PC-3 (cell line): ENCODE data around the gene FOLR1. TPM values are rescaled to one million over a fixed set of nuclear protein-coding genes. Genes with fewer than 3 reads are reported as not detected.
A peak's percentile ranks its signal among the peaks of the same experiment; 100 is the strongest.
"Not testable (repeated sequence)": the region's sequence is repeated elsewhere in the genome, so short reads cannot be mapped to it uniquely, and the experiment has no call there.

Experiments
- ATAC-seq: fragments of 200-7000 bp; cut with Tn5 transposase; 2 replicates; pipeline ENCODE4 v1.9.1; 2020; ENCODE audit warnings: mild to moderate bottlenecking, moderate library complexity
- BruUV-seq: library from RNA; stranded (reverse); fragments of 400-500 nt; replicated peaks from 2 replicates; lab custom pipeline; 2021; lab: Mats Ljungman, UMichigan
- CTCF ChIA-PET: fragments of 300-600 bp; sonication (Branson Sonifier 250); formaldehyde crosslinking; loops from one replicate; lab custom pipeline; 2022; ENCODE audit warnings: antibody characterized with exemption; lab: Charles Lee
- POLR2A ChIA-PET: fragments of 300-600 bp; sonication (Branson Sonifier 250); formaldehyde crosslinking; loops from one replicate; lab custom pipeline; 2022; ENCODE audit warnings: antibody characterized with exemption; ENCODE audit not compliant: unreplicated experiment; lab: Charles Lee
- DNase-seq: peaks from one replicate; pipeline ENCODE4 v3.0.0-alpha.2; 2015
- H2AFZ ChIP-seq: fragments of 300-600 bp; sonication (generic); 2 replicates; pipeline ENCODE4 v1.6.0; 2016; ENCODE audit warnings: antibody characterized with exemption, low read length
- H3F3A ChIP-seq: fragments of 300-600 bp; sonication (generic); one replicate; pipeline ENCODE4 v1.6.0; 2017; ENCODE audit warnings: antibody characterized with exemption, low read length, control low read depth, mild to moderate bottlenecking; ENCODE audit not compliant: unreplicated experiment
- H3K27ac ChIP-seq: fragments of 300-600 bp; sonication (generic); 2 replicates; pipeline ENCODE4 v1.5.1; 2016; ENCODE audit warnings: mild to moderate bottlenecking, low read length
- H3K27me3 ChIP-seq: fragments of 300-600 bp; sonication (generic); 2 replicates; pipeline ENCODE4 v1.6.1; 2016; ENCODE audit warnings: low read length, mixed read lengths
- H3K36me3 ChIP-seq: fragments of 300-600 bp; sonication (generic); 2 replicates; pipeline ENCODE4 v1.6.1; 2016; ENCODE audit warnings: low read depth, mixed run types, low read length, mixed read lengths
- H3K4me1 ChIP-seq: fragments of 300-600 bp; sonication (generic); 2 replicates; pipeline ENCODE4 v1.5.1; 2016; ENCODE audit warnings: low read length; ENCODE audit not compliant: insufficient read depth
- H3K4me2 ChIP-seq: fragments of 300-600 bp; sonication (generic); 2 replicates; pipeline ENCODE4 v1.6.0; 2016; ENCODE audit warnings: low read length
- H3K4me3 ChIP-seq: fragments of 300-600 bp; sonication (generic); 2 replicates; pipeline ENCODE4 v1.5.1; 2016; ENCODE audit warnings: mild to moderate bottlenecking, low read length, mixed read lengths
- H3K79me2 ChIP-seq: fragments of 300-600 bp; sonication (generic); 2 replicates; pipeline ENCODE4 v1.6.1; 2017; ENCODE audit warnings: low read length, mixed read lengths
- H3K9ac ChIP-seq: fragments of 300-600 bp; sonication (generic); 2 replicates; pipeline ENCODE4 v1.6.0; 2016; ENCODE audit warnings: mild to moderate bottlenecking, low read length
- H3K9me2 ChIP-seq: fragments of 300-600 bp; sonication (generic); replicated peaks from 2 replicates; pipeline ENCODE4 v1.6.1; 2016; ENCODE audit warnings: mixed run types, low read length, mixed read lengths
- H3K9me3 ChIP-seq: fragments of 300-600 bp; sonication (generic); 2 replicates; pipeline ENCODE4 v1.6.1; 2016; ENCODE audit warnings: low read length, mixed read lengths
- H4K20me1 ChIP-seq: fragments of 300-600 bp; sonication (generic); 2 replicates; pipeline ENCODE4 v1.6.1; 2016; ENCODE audit warnings: low read length, mixed read lengths
- CTCF ChIP-seq: fragments of 300-600 bp; sonication (generic); conservative IDR thresholded peaks from 2 replicates; pipeline ENCODE4 v1.5.1; 2017; ENCODE audit warnings: antibody characterized with exemption, low read depth, mild to moderate bottlenecking, low read length
- EZH2 ChIP-seq: fragments of 300-600 bp; sonication (generic); IDR thresholded peaks from one replicate; pipeline ENCODE4 v1.6.1; 2017; ENCODE audit warnings: antibody characterized with exemption, mild to moderate bottlenecking, low read length; ENCODE audit not compliant: unreplicated experiment
- EZH2phosphoT487 ChIP-seq: fragments of 300-600 bp; sonication (generic); IDR thresholded peaks from 2 replicates; pipeline ENCODE4 v1.6.1; 2018; ENCODE audit warnings: mild to moderate bottlenecking, antibody characterized with exemption, low read length, borderline replicate concordance
- intact Hi-C: fragments of 100-400 bp; cut with micrococcal nuclease; formaldehyde crosslinking; loops from 2 replicates; pipeline ENCODE4 v1.9.0; 2023
- total RNA-seq: library from RNA; depleted of rRNA; stranded (reverse); fragments of >200 nt; gene quantifications from 2 replicates; pipeline ENCODE4 v1.2.3, GENCODE V29; 2014

The FOLR1 gene
- total RNA-seq, 1 experiment from 2014 or later, result 0.36 TPM

- TF ChIP-seq EZH2phosphoT487, result no peak
- TF ChIP-seq CTCF, result no peak
- no peak for TF ChIP-seq EZH2
- intact Hi-C loops, result no loop called here
- Histone ChIP-seq H3K36me3 (no peaks in the 10 kb centered on the region), H3K27ac (no peak overlapping the region), H3K4me2 (no peak overlapping the region), H3K79me2 (no peaks in the 10 kb centered on the region), H3K4me1 (no peaks in the 10 kb centered on the region), H3F3A (peaks cover 5% of the 10 kb centered on the region), H3K27me3 (no peaks in the 10 kb centered on the region), H3K4me3 (no peak overlapping the region), H3K9ac (no peak overlapping the region), H4K20me1 (no peaks in the 10 kb centered on the region), H3K9me2 (no peaks in the 10 kb centered on the region), H3K9me3 (no peaks in the 10 kb centered on the region), H2AFZ (no peak overlapping the region)
- ChIA-PET CTCF (no interaction called here), POLR2A (no interaction called here)
- no peak for ATAC-seq
- no TSS peak for BruUV-seq
- no peak for DNase-seq
These were observed 10.6 kb downstream of the FOLR1 start for GRCh38 chr11:72202571-72202970.

GRCh38 chr11:72203163-72203562 lies 11.2 kb downstream of the FOLR1 start:
- CTCF ChIA-PET, result no interaction called here
- Histone ChIP-seq H3K9ac (no peak overlapping the region), H3K4me2 (no peak overlapping the region), H3K9me3 (no peaks in the 10 kb centered on the region), H4K20me1 (no peaks in the 10 kb centered on the region), H3K4me3 (no peak overlapping the region), H2AFZ (no peak overlapping the region), H3F3A (peaks cover 5% of the 10 kb centered on the region), H3K27me3 (no peaks in the 10 kb centered on the region), H3K79me2 (no peaks in the 10 kb centered on the region), H3K9me2 (no peaks in the 10 kb centered on the region), H3K27ac (no peak overlapping the region), H3K36me3 (no peaks in the 10 kb centered on the region), H3K4me1 (no peaks in the 10 kb centered on the region)
- intact Hi-C loops, result no loop called here
- no TSS peak for BruUV-seq
- ATAC-seq (peak; percentile 35), DNase-seq (peak; percentile 47)
- no peak for TF ChIP-seq CTCF
- TF ChIP-seq EZH2, result no peak
- TF ChIP-seq EZH2phosphoT487, result no peak
- POLR2A ChIA-PET, result no interaction called here

DNA sequence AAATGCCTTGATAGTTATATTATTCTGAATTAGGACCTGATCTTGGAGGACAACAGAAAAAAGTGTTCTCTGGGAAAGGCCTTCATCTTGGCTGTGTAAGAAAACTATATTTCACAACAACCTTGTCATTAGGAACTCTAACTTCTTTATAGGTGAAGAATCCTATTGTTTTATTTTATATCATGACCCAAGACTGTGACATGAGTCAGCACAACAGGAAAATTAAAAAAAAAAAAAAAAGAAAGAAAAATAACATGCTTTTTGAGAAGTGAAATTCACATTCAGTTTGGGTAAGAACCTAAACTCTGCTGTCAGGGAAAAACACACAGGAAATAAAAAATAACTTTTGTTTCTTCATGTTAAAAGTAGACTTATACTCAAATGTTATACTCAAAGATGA lies 12.9 kb downstream of the FOLR1 start:
- H3K9ac ChIP-seq, result no peak overlapping the region
- BruUV-seq, result no TSS peak
- intact Hi-C loops, result no loop called here
- DNase-seq (no peak), ATAC-seq (no peak)
- peaks cover 5% of the 10 kb centered on the region for H3F3A ChIP-seq
- ChIA-PET POLR2A (no interaction called here), CTCF (no interaction called here)
- H3K9me2 ChIP-seq, result no peaks in the 10 kb centered on the region
- no peaks in the 10 kb centered on the region for H3K9me3 ChIP-seq
- no peaks in the 10 kb centered on the region; the same call in 1 of the 2 replicates for H3K27me3 ChIP-seq
- no peak overlapping the region for H2AFZ ChIP-seq
- H4K20me1 ChIP-seq, result no peaks in the 10 kb centered on the region
- H3K27ac ChIP-seq, result no peak overlapping the region
- no peaks in the 10 kb centered on the region for H3K36me3 ChIP-seq
- H3K79me2 ChIP-seq, result no peaks in the 10 kb centered on the region
- H3K4me3 ChIP-seq, result no peak overlapping the region
- H3K4me2 ChIP-seq, result no peak overlapping the region
- no peaks in the 10 kb centered on the region for H3K4me1 ChIP-seq
- TF ChIP-seq EZH2 (no peak), EZH2phosphoT487 (no peak), CTCF (no peak)

DNA sequence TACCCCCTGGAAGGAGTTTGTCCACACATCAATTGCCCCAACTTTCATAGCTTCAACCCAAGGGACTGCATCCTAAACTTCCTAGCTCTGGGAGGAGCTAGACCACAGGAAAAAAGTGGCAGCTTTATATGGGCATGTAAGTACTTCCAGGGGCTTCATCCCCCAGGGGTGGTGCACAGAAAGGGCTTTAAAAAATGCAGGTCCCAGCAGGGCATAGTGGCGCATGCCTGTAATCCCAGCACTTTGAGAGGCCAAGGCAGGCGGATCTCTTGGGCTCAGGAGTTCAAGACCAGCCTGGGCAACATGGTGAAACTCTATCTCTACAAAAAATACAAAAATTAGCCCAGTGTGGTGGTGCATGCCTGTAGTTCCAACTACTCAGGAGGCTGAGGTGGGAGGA lies 14.9 kb downstream of the FOLR1 start:
- ATAC-seq, H3K4me2 ChIP-seq, H3K9ac ChIP-seq, H3K4me3 ChIP-seq, H3F3A ChIP-seq, BruUV-seq, H3K4me1 ChIP-seq, H3K36me3 ChIP-seq, DNase-seq, intact Hi-C loops, H3K79me2 ChIP-seq, H4K20me1 ChIP-seq, CTCF ChIA-PET, H3K27ac ChIP-seq, H3K27me3 ChIP-seq, H3K9me3 ChIP-seq, H3K9me2 ChIP-seq, POLR2A ChIA-PET, H2AFZ ChIP-seq: not testable (repeated sequence)
